HepG2 (cell line): ENCODE results near the gene DPEP3. TPM values are rescaled to one million over a fixed set of nuclear protein-coding genes. Genes with fewer than 3 reads are reported as not detected.

ENCODE experiments used
- EED ChIP-seq: sonication (generic); formaldehyde crosslinking; IDR thresholded peaks from 2 replicates; pipeline ENCODE4 v1.5.0; 2020; ENCODE audit warnings: mild to moderate bottlenecking, missing genetic modification reagents
- HNF4A ChIP-seq: sonication (generic); formaldehyde crosslinking; IDR thresholded peaks from 2 replicates; pipeline ENCODE4 v1.4.0; 2020; ENCODE audit warnings: missing genetic modification reagents
- KDM5A ChIP-seq: fragments of 200-600 bp; sonication (generic); IDR thresholded peaks from 2 replicates; pipeline ENCODE4 v1.7.0; 2018; ENCODE audit warnings: antibody characterized with exemption, mild to moderate bottlenecking, low read length, borderline replicate concordance
- PAXIP1 ChIP-seq: sonication (generic); formaldehyde crosslinking; conservative IDR thresholded peaks from 2 replicates; pipeline ENCODE4 v1.4.0; 2020; ENCODE audit warnings: mild to moderate bottlenecking, missing genetic modification reagents, moderate library complexity
- SIN3A ChIP-seq: IDR thresholded peaks from 2 replicates; pipeline ENCODE4 v1.6.1; 2011; ENCODE audit warnings: low read depth, mild to moderate bottlenecking, control low read depth, low read length, borderline replicate concordance
- TEAD2 ChIP-seq: sonication (generic); formaldehyde crosslinking; IDR thresholded peaks from 2 replicates; pipeline ENCODE4 v1.9.0; 2021; ENCODE audit warnings: missing genetic modification reagents
- YEATS2 ChIP-seq: sonication (generic); formaldehyde crosslinking; IDR thresholded peaks from 2 replicates; pipeline ENCODE4 v1.4.0; 2020; ENCODE audit warnings: missing genetic modification reagents, borderline replicate concordance
- ZFY ChIP-seq: sonication (generic); formaldehyde crosslinking; IDR thresholded peaks from 2 replicates; pipeline ENCODE4 v1.4.0; 2020; ENCODE audit warnings: missing genetic modification reagents
- ZNF24 ChIP-seq: fragments of 450-650 bp; IDR thresholded peaks from 2 replicates; pipeline ENCODE4 v1.6.1; 2017; ENCODE audit warnings: antibody characterized with exemption, mild to moderate bottlenecking
- ZNF569 ChIP-seq: sonication (generic); formaldehyde crosslinking; IDR thresholded peaks from 2 replicates; pipeline ENCODE4 v1.5.0; 2020; ENCODE audit warnings: mild to moderate bottlenecking, missing genetic modification reagents, moderate library complexity, borderline replicate concordance
- ZNF678 ChIP-seq: sonication (generic); formaldehyde crosslinking; IDR thresholded peaks from 2 replicates; pipeline ENCODE4 v1.4.0; 2020; ENCODE audit warnings: mild to moderate bottlenecking, missing genetic modification reagents
- ZNF746 ChIP-seq: sonication (generic); formaldehyde crosslinking; IDR thresholded peaks from 2 replicates; pipeline ENCODE4 v1.8.0; 2022; ENCODE audit warnings: mild to moderate bottlenecking, missing genetic modification reagents
- ZNF749 ChIP-seq: sonication (generic); formaldehyde crosslinking; IDR thresholded peaks from 2 replicates; pipeline ENCODE4 v1.8.0; 2022; ENCODE audit warnings: mild to moderate bottlenecking, missing genetic modification reagents, moderate library complexity, borderline replicate concordance
- polyA plus RNA-seq, 8 experiments: library from polyadenylated mRNA; depleted of rRNA in 3 of 8; stranded (reverse) in 7 of 8; unstranded in 1 of 8; fragments of >200 nt; fragmentation: Illumina TruSeq in 4 of 8; extraction: Trizol in 4 of 8; gene quantifications; 2 replicates each; pipeline versions ENCODE4 v1.2.1 to v1.2.3, GENCODE V29; 2011 to 2016; ENCODE audit warnings: low read depth in 4 of 8, missing spikeins in 1 of 8, mixed read lengths in 1 of 8; ENCODE audit not compliant: insufficient read depth in 1 of 8
- total RNA-seq, 5 experiments: library from RNA; depleted of rRNA; stranded (reverse); fragments of >200 nt; fragmentation: Illumina TruSeq; extraction: Trizol; gene quantifications; 2 replicates each; pipeline ENCODE4 v1.2.3, GENCODE V29; 2016; ENCODE audit warnings: low read depth in 1 of 5
- TF ChIP-seq, protein P1 (sequence below): IDR thresholded peaks from 2 replicates; pipeline ENCODE4 v1.6.1; 2016; ENCODE audit warnings: control low read depth
- TF ChIP-seq, protein P2 (sequence below): sonication (generic); formaldehyde crosslinking; IDR thresholded peaks from 2 replicates; pipeline ENCODE4 v1.4.0; 2020; ENCODE audit warnings: mild to moderate bottlenecking, low read depth, missing genetic modification reagents

The DPEP3 gene
- total and polyA plus RNA-seq, 2 of the 13 experiments (the other 11 are each of a cell fraction or from before 2014, with no cell fraction given) = not detected

- TF ChIP-seq ZNF569 (CRISPR knock-in tag) = peak; percentile 58; the same call in 1 of the 2 replicates
- TF ChIP-seq ZNF678 (CRISPR knock-in tag) = no peak
- TF ChIP-seq, protein P1, sequence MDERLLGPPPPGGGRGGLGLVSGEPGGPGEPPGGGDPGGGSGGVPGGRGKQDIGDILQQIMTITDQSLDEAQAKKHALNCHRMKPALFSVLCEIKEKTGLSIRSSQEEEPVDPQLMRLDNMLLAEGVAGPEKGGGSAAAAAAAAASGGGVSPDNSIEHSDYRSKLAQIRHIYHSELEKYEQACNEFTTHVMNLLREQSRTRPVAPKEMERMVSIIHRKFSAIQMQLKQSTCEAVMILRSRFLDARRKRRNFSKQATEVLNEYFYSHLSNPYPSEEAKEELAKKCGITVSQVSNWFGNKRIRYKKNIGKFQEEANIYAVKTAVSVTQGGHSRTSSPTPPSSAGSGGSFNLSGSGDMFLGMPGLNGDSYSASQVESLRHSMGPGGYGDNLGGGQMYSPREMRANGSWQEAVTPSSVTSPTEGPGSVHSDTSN (CRISPR knock-in tag) = no peak
- TF ChIP-seq HNF4A (CRISPR knock-in tag) = peak; percentile 17; the same call in 1 of the 2 replicates
- TF ChIP-seq PAXIP1 (CRISPR knock-in tag) = peak; percentile 60
- TF ChIP-seq ZFY (CRISPR knock-in tag) = peak; percentile 87
- TF ChIP-seq, protein P2, sequence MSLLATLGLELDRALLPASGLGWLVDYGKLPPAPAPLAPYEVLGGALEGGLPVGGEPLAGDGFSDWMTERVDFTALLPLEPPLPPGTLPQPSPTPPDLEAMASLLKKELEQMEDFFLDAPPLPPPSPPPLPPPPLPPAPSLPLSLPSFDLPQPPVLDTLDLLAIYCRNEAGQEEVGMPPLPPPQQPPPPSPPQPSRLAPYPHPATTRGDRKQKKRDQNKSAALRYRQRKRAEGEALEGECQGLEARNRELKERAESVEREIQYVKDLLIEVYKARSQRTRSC (CRISPR knock-in tag) = no peak
- no peak for TF ChIP-seq TEAD2
- 0 out of 2 replicates have a peak, but pooled peaks have one; percentile 71 for TF ChIP-seq SIN3A
- TF ChIP-seq ZNF746 (CRISPR knock-in tag) = peak; percentile 85
- no peak for TF ChIP-seq ZNF24
- TF ChIP-seq YEATS2 (CRISPR knock-in tag) = peak; percentile 39; the same call in 1 of the 2 replicates
- no peak; the same call in 1 of the 2 replicates for TF ChIP-seq ZNF749 (CRISPR knock-in tag)
- no peak for TF ChIP-seq EED
- TF ChIP-seq KDM5A = no peak
These were observed 11.7 kb downstream of the DPEP3 start, which contains the start of gene SLC12A4 (continued) for GRCh38 chr16:67968400-67969253.
